Activated T-cell treated with anti-CD3 and anti-CD28 coated beads for 4 hours (primary cell): ENCODE measurements around the gene ARFGAP2.

Experiments
- DNase-seq: peaks from one replicate; pipeline ENCODE4 v3.0.0-alpha.2; 2020

The ARFGAP2 gene

GRCh38 chr11:47186700-47187695 lies 10.3 kb upstream of the ARFGAP2 start:
- DNase-seq, result peak; percentile 51

GRCh38 chr11:47186076-47186699 lies 9.5 kb upstream of the ARFGAP2 start, which contains the start of gene PACSIN3:
Gene PACSIN3, minus strand, starts transcription at chr11:47186434. Its CDS starts 3,707 bp downstream, at chr11:47182727.
- DNase-seq, result no peak

GRCh38 chr11:47185305-47186075 lies 8.8 kb upstream of the ARFGAP2 start:
- no peak for DNase-seq

DNA sequence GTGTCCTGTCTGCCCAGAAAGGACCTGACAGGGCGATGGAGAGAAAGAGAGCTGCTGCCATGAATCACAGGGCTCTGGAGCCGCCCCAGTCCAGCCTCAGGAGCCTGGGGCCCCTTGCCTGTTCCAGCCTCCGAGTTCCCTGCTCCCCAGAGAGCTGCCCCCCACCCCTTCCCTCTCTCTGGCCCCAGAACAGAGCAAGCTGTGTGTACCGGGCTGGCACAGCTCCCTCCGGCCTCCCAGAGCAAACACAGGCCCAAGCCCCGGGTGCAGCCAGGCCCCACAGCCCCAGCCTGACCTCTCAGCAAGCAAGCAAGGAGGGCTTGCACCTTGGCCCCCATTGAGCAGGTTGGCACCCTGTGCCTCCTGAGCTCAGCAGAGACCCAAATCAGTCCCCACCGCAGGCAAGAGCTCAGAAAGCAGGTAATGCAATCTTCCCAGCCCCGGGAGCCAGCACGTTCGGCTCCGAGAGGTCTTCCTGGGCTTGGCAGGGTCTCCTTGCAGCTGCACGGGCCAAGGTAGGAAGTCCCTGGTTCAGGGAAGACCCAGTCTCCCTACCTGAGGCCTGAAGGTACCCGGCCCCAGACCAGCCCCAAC lies 8.1 kb upstream of the ARFGAP2 start:
- no peak for DNase-seq

GRCh38 chr11:47183969-47184368 lies 7.3 kb upstream of the ARFGAP2 start:
- no peak for DNase-seq

DNA sequence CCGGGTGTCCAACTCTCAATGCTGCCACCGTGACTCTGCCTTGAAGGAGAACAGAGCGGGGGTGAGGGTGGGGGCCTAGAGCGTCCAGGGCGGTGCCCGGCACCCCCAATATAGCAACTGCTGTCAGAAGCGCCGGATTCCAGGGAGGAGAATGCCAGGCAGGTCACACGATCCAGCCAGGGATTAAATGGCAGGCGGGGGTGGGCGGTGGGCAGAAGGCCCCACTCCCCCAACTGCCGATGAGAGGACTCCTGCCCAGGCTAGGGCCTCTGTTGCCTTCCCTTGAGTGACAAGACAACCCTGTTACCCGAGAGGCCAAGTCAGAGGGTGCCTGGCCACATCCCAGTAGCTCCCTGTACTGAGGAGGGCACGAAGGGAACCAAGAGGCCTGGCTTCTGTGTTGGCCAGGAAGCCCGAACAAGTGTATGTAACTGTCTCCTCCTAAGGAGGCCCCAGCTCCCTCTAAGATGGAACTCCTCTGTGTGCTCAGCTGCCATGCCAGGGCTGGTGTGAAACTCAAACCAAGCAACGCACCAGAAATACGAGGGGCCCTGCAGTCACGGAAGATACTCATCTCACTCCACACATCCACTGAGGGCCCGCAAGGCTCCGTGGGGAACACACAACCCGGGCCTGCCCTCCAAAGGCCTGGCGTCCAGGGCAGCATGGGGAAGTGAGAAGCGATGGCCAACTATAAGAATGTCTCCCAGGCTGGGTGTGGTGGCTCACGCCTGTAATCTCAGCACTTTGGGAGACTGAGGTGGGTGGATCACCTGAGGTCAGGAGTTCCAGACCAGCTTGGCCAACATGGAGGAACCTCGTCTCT lies 6.6 kb upstream of the ARFGAP2 start:
- no peak for DNase-seq

GRCh38 chr11:47182380-47182779 lies 5.7 kb upstream of the ARFGAP2 start:
- no peak for DNase-seq

- DNase-seq, result no peak
These were observed 4.6 kb upstream of the ARFGAP2 start for GRCh38 chr11:47181271-47181670.

DNA sequence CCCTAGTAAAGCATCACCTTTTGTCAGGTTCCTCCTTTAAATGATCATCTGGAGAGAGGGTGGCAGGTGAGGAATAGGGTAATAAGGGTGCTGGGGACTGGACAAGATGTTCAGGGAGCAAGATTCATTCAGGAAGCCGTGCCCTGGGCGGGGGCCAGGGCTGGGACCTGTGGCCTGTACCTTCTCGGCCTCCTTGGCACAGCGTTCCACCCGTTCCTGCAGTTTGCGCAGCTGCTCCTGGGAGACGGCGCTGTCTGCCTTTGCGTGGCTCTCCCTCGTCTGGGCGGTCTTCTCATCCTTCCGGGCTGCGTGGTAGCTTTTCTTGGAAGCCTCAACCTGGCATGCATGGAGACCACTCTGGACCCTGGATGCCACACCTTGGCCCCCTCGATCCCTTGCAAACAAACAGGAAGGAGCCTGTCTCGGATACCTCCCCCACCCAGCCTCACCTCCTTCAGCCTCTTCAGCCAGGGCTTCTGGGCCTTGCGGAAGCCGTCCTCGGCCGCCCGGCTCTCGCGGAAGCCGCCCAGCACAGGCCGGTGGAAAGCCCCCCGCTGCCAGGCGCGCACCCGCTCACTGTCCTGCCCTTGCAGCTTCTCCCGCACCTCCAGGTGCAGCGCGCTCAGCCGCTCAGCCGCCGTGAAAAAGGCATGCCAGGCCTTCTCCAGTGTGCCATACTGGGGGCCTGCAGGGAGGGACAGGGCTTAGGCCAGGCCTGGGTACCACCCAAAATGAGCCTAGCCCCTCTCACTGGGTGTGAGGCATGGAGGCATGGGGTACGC lies 3.5 kb upstream of the ARFGAP2 start:
- no peak for DNase-seq

GRCh38 chr11:47179655-47179991 lies 2.9 kb upstream of the ARFGAP2 start:
- DNase-seq, result no peak

- no peak for DNase-seq
These were observed 2.3 kb upstream of the ARFGAP2 start for GRCh38 chr11:47178737-47179654.

DNA sequence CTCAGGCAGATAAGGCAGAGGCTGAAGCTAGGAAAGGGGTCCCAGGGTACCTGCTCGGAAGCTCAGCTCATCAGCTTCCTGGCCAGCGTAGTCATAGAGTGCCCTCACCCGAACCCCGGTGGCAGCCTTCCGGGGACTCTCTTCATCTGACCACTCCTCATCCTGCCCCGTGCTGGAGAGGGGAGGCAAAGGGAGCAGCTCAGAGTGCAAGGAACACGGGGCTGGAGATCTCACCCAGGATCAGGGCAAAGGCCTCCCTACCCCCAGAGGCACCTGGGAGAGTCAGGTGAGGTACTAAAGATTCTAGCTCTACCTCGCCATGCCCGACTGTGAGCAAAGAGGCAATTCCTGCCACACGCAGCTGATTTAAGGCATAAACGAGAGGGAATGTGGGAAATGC lies 1.6 kb upstream of the ARFGAP2 start:
- DNase-seq, result no peak

- no peak for DNase-seq
These were observed 1.2 kb upstream of the ARFGAP2 start for GRCh38 chr11:47177846-47178245.

GRCh38 chr11:47177229-47177845 lies 658 bp upstream of the ARFGAP2 start:
- DNase-seq, result peak; percentile 66

DNA sequence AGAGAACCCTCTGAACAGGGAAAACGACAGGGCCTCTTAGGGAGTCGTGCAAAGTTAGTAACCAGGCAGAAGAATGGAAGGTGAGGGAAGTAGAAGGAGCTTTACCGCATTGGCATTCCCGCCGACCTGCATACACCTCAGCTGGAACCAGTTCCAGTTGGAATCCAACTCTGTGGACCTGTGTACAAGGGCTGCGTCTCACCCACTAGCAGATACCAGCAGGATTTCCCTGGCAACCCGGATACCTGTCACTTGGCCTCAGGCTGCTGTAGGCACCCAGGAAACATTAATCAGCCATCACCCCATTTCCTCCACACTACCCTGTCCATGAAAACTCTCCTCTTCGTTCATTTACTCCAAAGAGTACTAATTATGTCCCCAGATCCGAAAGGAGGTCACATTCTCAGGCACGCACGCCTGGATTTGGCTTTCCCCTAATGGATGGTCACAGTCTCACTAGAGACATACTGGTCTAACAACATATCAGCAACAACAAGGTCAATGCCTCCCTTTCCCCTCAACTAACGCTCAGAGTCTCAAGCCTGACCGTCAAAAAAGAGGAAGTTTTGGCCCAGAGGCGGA lies 842 bp downstream of the ARFGAP2 start:
- no peak for DNase-seq

DNA sequence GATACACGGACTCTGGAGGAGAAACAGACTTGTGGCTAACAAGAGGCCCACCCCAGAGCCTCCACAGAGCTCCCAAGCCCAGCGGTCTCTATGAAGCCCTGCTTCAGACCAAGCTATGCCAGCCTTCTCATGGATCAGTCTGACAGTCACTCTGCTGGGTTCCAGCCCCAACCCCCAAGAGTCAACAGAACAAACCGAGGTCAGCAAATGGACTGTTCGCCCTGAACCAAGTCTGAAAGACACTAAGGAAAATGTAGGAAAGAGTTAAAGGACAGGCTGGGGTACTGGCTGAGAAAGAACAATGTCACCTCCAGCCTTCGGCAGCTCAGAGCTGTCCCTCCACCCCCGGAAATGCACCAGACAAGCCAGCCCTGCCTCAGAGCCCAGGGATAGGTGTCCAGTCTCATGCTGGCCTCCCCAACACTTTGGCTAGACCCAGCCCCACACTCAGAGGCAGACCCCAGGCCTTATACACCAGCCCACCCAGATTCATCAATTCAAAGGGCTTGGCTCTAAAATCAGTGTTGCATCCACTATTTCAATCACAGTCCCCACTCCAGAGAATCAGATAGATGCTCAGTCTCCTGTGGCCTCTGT lies 3.8 kb downstream of the ARFGAP2 start:
- no peak for DNase-seq

DNA sequence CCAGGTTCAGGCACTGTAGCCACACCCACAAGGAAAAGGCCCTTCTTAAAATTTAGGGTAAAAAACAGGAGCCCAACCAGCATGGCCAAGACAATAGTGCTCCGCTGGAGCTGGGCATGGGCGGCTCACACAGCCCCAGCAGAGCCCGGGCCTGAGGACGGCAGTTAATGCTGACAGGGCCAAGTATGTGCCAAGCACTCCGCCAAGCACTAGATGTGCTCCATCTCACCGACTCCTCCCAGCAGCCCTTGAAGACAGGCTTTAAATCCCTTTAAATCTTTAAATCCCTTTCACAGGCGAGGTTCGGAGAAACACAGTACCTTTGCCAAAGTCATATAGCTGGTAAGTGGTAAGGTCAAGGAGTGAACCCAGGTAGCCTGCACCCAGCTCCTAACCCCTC lies 4.8 kb downstream of the ARFGAP2 start:
- DNase-seq, result no peak

GRCh38 chr11:47171061-47171838 lies 5.4 kb downstream of the ARFGAP2 start:
- no peak for DNase-seq
